Erythroblast (primary cell): ENCODE measurements around the gene PRSS38.

ENCODE experiments used
- GATA1 ChIP-seq: IDR thresholded peaks from 2 replicates; pipeline ENCODE4 v1.6.1; 2011; ENCODE audit warnings: low read depth, mild to moderate bottlenecking, control low read depth, low read length, moderate library complexity
- POLR2A ChIP-seq: IDR thresholded peaks from 2 replicates; pipeline ENCODE4 v1.6.1; 2011; ENCODE audit warnings: mild to moderate bottlenecking, low read length

GRCh38 chr1:227799756-227800155 is 15.7 kb upstream of the PRSS38 start:
- TF ChIP-seq POLR2A (no peak), GATA1 (no peak)
